WTC11 (cell line): ENCODE data around the gene DRP2.

Experiments
- ATF2 ChIP-seq: sonication (generic); formaldehyde crosslinking; IDR thresholded peaks from 2 replicates; pipeline ENCODE4 v1.8.1; 2022; ENCODE audit warnings: low read depth, missing genetic modification reagents, borderline replicate concordance
- CTCF ChIP-seq: fragments of 200-600 bp; IDR thresholded peaks from 2 replicates; pipeline ENCODE4 v1.8.0; 2022; ENCODE audit warnings: antibody characterized with exemption
- JAZF1 ChIP-seq: fragments of 250-450 bp; sonication (Bioruptor Pico); IDR thresholded peaks from 2 replicates; pipeline ENCODE4 v1.9.0; 2021; ENCODE audit warnings: moderate library complexity, mild to moderate bottlenecking, inconsistent platforms
- MYBL2 ChIP-seq: sonication (generic); formaldehyde crosslinking; IDR thresholded peaks from 2 replicates; pipeline ENCODE4 v1.8.1; 2023; ENCODE audit warnings: mild to moderate bottlenecking, moderate library complexity, missing genetic modification reagents
- NR2C2 ChIP-seq: sonication (generic); formaldehyde crosslinking; IDR thresholded peaks from 2 replicates; pipeline ENCODE4 v1.8.0; 2022; ENCODE audit warnings: mild to moderate bottlenecking, missing genetic modification reagents
- SMAD3 ChIP-seq: sonication (generic); formaldehyde crosslinking; IDR thresholded peaks from 2 replicates; pipeline ENCODE4 v1.8.0; 2022; ENCODE audit warnings: missing genetic modification reagents, mild to moderate bottlenecking, borderline replicate concordance
- TEAD1 ChIP-seq: sonication (generic); formaldehyde crosslinking; IDR thresholded peaks from 2 replicates; pipeline ENCODE4 v1.8.0; 2022; ENCODE audit warnings: mild to moderate bottlenecking, missing genetic modification reagents

GRCh38 chrX:101195442-101196173, 24.0 kb upstream of the DRP2 start:
- TF ChIP-seq SMAD3 (CRISPR knock-in tag): no peak
- TF ChIP-seq CTCF: no peak
- TF ChIP-seq JAZF1 (CRISPR knock-in tag): no peak
- TF ChIP-seq ATF2: no peak
- TF ChIP-seq TEAD1: no peak
- no peak for TF ChIP-seq MYBL2
- TF ChIP-seq NR2C2 (CRISPR knock-in tag): no peak
